22Rv1 (cell line): ENCODE results near the gene CETP.

Experiments used
- ZFX ChIP-seq: fragments of 450-650 bp; IDR thresholded peaks from 2 replicates; pipeline ENCODE4 v1.6.1; 2017; ENCODE audit warnings: antibody characterized with exemption, borderline replicate concordance
- TF ChIP-seq, protein P1 (sequence below): fragments of 450-650 bp; IDR thresholded peaks from 2 replicates; pipeline ENCODE4 v1.5.1; 2017; ENCODE audit warnings: mild to moderate bottlenecking

DNA sequence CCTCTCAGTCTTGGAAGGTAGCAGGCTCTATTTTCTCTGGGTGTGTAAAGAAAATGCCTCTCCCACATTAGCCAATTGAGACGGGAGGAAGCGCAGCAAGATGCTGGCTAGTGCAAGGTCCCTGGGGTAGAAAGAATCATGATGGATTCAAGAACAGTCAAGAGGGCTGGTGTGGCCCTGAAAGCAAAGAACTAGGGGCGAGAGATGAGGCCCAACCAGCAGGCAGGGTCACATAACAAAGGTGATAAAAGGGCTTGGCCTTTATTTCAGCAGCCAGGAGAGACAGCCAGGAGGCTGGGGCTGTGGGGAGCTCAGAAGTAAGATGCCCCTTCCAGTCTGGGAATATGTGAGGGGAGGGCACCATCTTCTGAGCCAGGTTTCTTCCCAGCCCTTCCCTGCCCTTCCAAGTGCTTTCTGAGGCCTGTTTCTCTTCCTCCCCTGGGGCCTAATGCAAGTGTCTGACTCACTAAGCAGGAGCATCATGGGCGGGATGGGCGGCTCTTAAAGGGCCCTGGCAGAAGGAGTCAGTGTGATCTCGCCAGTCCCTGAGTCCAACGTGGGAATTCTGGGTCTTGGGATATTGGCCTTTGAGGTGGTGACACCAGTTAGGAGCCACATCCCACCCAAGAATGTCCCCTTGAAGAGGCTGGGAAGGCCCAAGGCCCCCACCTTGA lies 23.7 kb downstream of the CETP start:
- TF ChIP-seq, protein P1, sequence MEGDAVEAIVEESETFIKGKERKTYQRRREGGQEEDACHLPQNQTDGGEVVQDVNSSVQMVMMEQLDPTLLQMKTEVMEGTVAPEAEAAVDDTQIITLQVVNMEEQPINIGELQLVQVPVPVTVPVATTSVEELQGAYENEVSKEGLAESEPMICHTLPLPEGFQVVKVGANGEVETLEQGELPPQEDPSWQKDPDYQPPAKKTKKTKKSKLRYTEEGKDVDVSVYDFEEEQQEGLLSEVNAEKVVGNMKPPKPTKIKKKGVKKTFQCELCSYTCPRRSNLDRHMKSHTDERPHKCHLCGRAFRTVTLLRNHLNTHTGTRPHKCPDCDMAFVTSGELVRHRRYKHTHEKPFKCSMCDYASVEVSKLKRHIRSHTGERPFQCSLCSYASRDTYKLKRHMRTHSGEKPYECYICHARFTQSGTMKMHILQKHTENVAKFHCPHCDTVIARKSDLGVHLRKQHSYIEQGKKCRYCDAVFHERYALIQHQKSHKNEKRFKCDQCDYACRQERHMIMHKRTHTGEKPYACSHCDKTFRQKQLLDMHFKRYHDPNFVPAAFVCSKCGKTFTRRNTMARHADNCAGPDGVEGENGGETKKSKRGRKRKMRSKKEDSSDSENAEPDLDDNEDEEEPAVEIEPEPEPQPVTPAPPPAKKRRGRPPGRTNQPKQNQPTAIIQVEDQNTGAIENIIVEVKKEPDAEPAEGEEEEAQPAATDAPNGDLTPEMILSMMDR: no peak
- no peak for TF ChIP-seq ZFX
